Measurements from ENCODE around the gene PROX2.

PROX2 gene

GRCh38 chr14:74848768-74849167 lies 27.2 kb downstream of the PROX2 start:
- DNase-seq (ENCODE audit: low read depth) = peak; percentile 38
- TF ChIP-seq, protein P1, sequence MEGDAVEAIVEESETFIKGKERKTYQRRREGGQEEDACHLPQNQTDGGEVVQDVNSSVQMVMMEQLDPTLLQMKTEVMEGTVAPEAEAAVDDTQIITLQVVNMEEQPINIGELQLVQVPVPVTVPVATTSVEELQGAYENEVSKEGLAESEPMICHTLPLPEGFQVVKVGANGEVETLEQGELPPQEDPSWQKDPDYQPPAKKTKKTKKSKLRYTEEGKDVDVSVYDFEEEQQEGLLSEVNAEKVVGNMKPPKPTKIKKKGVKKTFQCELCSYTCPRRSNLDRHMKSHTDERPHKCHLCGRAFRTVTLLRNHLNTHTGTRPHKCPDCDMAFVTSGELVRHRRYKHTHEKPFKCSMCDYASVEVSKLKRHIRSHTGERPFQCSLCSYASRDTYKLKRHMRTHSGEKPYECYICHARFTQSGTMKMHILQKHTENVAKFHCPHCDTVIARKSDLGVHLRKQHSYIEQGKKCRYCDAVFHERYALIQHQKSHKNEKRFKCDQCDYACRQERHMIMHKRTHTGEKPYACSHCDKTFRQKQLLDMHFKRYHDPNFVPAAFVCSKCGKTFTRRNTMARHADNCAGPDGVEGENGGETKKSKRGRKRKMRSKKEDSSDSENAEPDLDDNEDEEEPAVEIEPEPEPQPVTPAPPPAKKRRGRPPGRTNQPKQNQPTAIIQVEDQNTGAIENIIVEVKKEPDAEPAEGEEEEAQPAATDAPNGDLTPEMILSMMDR (IDR thresholded peaks at IDR 0.05; ENCODE audit: low read depth, low read length) = no peak
- TF ChIP-seq POLR2A (IDR thresholded peaks at IDR 0.05; ENCODE audit: extremely low read depth, insufficient read length) (no peak), MYC (IDR thresholded peaks at IDR 0.05; ENCODE audit: low read depth, low read length) (no peak)
- TF ChIP-seq, protein P2, sequence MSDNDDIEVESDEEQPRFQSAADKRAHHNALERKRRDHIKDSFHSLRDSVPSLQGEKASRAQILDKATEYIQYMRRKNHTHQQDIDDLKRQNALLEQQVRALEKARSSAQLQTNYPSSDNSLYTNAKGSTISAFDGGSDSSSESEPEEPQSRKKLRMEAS (IDR thresholded peaks at IDR 0.05; ENCODE audit: low read depth, low read length) = no peak
- H3K4me3 ChIP-seq (ENCODE audit: low read depth, low read length) = no peak overlapping the region

DNA sequence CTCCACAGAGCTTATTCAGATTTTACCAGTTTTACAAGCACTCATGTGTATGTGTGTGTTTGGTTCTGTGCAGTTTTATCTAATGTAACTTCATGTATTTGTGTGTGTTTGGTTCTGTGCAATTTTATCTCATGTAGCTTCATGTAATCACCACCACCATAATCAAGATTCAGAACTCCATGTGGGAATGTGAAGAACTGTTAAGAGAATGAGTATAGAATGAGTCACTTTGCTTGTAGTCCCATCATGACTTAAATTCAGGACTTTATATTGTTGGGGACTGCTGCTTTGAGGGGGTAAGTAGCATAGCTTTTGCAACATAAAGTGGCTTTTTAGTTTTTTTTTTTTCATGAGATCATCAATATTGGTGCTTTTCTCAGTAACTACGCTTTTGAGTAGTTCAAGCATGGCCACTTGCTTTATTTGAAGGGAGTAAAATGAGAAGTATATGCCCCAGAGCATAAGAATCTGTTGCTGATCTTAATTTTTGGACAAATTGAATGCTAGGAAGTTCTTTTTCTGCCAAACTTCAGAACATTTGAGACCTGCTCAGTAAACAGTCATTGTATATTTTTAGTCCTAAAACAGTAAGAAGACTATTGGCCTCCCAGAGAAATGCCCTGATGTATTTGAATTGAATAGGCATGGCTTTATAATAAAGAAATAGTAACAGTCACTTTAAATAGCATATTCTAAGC lies 28.8 kb downstream of the PROX2 start:
- DNase-seq (ENCODE audit: low read depth) = no peak
- no peak overlapping the region for H3K4me3 ChIP-seq (ENCODE audit: low read depth, low read length)
- TF ChIP-seq, protein P1 (IDR thresholded peaks at IDR 0.05; ENCODE audit: low read depth, low read length) = no peak
- TF ChIP-seq MYC (IDR thresholded peaks at IDR 0.05; ENCODE audit: low read depth, low read length) = no peak
- no peak for TF ChIP-seq POLR2A (IDR thresholded peaks at IDR 0.05; ENCODE audit: extremely low read depth, insufficient read length)
- TF ChIP-seq, protein P2 (IDR thresholded peaks at IDR 0.05; ENCODE audit: low read depth, low read length) = no peak

GRCh38 chr14:74846168-74846567 lies 29.8 kb downstream of the PROX2 start:
- DNase-seq (ENCODE audit: low read depth) = no peak
- no peak overlapping the region for H3K4me3 ChIP-seq (ENCODE audit: low read depth, low read length)
- TF ChIP-seq, protein P2 (IDR thresholded peaks at IDR 0.05; ENCODE audit: low read depth, low read length) = no peak
- TF ChIP-seq POLR2A (IDR thresholded peaks at IDR 0.05; ENCODE audit: extremely low read depth, insufficient read length) (no peak), MYC (IDR thresholded peaks at IDR 0.05; ENCODE audit: low read depth, low read length) (no peak)
- TF ChIP-seq, protein P1 (IDR thresholded peaks at IDR 0.05; ENCODE audit: low read depth, low read length) = no peak

- TF ChIP-seq MYC (IDR thresholded peaks at IDR 0.05; ENCODE audit: low read depth, low read length) = no peak
- TF ChIP-seq, protein P2 (IDR thresholded peaks at IDR 0.05; ENCODE audit: low read depth, low read length) = no peak
- no peak for TF ChIP-seq POLR2A (IDR thresholded peaks at IDR 0.05; ENCODE audit: extremely low read depth, insufficient read length)
- TF ChIP-seq, protein P1 (IDR thresholded peaks at IDR 0.05; ENCODE audit: low read depth, low read length) = no peak
- DNase-seq (ENCODE audit: low read depth) = no peak
- no peak overlapping the region for H3K4me3 ChIP-seq (ENCODE audit: low read depth, low read length)
Measured at GRCh38 chr14:74843653-74844052, 32.3 kb downstream of the PROX2 start.

DNA sequence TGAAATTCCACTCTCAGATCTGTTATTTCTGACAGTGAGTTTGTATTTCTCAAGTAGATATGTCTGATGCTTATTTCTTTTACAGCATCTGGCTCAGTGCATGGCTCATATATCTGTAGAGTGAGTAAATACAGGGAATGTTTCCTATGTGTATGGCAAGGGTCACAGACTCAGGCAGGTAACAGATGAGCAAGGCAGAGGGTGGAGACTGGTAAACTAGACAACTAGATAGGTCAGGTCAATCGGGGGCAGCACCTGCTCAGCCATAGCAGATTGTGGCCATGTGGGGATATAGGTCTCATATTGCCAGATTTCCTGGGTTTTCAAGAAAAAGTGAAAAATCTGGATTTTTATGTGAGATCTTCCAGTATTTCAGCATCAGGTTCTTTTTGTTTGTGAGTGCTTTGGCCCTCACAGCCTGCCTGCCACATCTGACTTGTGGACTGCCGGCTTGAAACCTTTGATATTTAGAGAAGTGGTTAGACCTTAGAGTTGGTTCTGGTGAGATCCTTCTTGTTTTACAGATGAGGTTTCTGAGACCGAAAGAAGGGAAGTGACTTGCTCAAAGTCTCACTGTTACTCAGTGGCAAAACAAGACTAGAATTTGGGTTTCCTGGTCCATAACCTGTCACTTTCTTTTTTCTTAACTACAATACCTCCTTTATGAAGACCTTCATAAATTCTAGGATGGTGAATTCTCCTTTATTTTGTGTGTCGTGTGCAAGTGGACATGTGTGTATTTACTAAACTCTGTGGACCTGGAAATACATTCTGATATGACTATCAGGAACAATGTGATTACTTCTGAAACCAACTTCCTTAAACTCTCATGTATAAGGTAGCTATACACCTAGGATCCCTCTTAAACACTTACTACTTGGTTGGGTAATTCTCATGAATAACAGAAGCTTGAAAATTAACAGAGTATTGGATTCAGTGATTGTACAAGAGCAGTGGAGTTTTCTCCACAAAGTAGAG lies 34.4 kb downstream of the PROX2 start:
- no peak overlapping the region for H3K4me3 ChIP-seq (ENCODE audit: low read depth, low read length)
- peak; percentile 24 for DNase-seq (ENCODE audit: low read depth)
- TF ChIP-seq, protein P2 (IDR thresholded peaks at IDR 0.05; ENCODE audit: low read depth, low read length) = no peak
- TF ChIP-seq MYC (IDR thresholded peaks at IDR 0.05; ENCODE audit: low read depth, low read length) (no peak), POLR2A (IDR thresholded peaks at IDR 0.05; ENCODE audit: extremely low read depth, insufficient read length) (no peak)
- TF ChIP-seq, protein P1 (IDR thresholded peaks at IDR 0.05; ENCODE audit: low read depth, low read length) = no peak

All from NB4 (cell line).